GM21515 (cell line): ENCODE measurements around the gene TARS2.

Experiments
- ATAC-seq: cut with Tn5 transposase; IDR thresholded peaks from one replicate; pipeline ENCODE4 v1.9.1; 2021; ENCODE audit not compliant: unreplicated experiment

Gene TARS2

DNA sequence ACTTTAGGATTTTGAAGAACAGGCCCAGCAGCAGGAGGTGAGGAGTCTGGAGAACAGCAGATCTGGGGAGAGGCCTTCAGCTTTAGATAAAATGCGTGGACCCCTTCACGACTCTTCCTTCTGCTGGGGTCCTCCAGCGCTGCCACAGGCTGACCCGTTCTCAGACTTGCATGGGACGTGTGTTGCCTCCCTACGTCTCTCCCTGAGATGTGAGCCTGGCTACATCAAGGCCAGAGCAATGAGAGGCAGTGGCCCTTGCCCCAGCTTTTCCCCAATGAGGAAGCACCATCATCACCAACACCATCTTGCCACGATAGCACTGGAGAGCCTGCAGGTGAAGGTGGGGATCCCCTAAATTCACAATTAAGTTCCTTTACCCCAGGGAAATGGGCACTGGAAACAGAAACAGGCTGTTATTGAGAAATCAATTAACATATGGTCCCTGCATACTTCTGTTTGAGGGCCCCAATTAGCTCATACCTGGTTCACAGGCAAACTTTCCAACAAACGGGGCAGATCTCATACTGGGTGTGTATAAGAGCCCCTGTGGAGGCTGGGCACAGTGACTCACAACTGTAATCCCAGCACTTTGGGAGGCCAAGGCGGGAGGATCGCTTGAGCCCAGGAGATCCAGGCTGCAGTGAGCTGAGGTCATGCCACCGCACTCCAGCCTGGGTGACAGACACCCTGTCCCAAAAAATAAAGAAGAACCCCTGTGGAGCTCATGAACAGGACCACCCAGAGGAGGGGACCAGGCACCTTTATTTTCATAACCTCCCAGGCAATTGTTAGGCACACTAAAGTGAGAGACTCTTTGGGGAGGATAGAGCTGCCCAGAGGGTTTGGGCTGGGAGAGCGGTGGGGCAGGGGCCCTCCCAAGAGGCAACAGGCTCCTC is 49.9 kb downstream of the TARS2 start:
- no peak for ATAC-seq

DNA sequence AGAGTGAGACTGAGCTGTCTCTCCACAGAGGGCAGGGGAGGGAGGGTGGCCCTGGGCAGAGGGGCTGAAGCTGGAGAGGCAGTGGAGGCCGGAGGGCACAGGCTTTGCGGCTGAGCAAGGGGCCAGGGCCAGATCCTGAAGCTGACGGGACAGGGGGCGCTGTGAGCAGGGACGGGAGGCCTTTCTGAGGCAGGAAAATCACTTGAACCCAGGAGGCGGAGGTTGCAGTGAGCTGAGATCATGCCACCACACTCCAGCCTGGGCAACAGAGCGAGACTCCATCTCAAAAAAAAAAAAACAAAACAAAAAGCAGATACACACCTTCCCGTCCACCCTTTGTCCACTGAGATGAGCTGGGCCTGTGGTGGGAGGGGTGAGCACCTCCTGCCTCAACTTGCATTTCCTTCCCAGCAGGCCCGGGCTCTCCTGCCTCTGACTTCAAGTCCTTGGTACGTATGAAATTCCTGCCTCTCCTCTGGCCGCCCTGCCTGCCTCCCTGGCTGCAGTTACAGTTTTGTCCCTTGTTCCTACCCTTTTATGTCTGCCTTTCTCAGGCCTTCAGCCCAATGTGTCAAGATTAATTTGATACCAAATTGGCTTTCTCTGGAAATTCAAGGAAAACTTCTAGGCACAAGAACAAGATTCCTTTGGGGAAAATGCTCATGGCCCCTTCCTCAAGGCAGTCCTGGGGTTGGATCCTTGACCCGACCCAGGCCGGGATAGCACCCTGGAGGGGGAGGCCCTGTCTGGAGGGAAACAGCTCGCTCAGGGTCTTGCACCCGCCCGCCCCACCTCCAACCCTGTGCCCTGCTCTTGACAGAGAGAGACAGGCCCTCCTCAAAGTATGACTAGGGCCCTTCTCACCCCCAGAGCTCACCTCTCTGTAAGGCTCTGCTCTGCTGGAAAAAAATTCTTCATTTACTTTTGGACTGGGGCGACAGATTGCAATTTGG is 50.8 kb downstream of the TARS2 start:
- ATAC-seq = no peak

DNA sequence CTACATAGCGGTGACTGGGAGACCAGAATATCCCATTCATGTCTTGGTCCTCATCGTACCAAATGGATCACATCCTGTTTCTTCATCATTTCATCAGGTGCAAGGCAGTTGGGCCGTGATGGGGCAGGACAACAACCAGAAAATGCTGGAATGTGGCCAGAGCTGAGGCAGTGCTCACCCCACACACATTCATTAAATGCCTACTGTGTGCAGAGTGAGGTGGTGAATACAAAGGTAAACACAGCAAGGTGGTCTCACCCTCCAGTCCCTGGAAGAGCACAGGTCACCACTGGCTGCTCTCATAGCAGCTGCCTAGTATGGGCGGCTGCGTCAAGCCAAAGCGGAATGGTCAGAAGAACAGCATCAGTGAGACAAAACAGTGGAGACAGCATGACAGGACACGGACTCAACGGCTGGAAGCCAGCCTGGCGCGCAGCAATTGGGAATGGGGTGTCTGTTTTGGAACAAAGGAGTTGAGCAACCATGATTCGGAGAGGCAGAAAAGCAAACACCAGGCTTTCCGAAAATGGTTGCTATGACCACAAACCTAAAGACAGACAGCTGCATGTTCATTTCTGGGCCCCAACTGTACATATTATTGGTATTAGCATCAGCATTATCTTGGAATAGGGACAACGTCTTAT is 56.4 kb downstream of the TARS2 start:
- ATAC-seq = no peak

DNA sequence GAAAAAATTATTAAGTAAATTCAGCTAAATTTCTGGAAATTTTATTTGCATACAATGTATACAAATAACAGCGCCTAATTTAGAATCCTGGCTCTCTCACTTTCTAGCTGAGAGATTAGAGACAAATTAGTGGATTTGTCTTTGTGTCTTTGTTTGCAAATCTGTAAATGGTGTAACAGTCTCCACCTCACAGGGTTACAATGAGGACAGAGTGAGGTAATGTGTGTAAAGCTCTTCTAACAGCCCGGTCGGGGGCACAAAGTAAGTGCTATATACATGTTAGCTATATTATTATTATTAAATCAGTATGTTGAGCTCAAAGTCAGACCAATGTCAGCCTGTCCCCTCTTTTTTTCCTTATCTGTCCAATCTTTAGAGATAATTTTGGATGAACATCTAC is 57.0 kb downstream of the TARS2 start:
- ATAC-seq = no peak

DNA sequence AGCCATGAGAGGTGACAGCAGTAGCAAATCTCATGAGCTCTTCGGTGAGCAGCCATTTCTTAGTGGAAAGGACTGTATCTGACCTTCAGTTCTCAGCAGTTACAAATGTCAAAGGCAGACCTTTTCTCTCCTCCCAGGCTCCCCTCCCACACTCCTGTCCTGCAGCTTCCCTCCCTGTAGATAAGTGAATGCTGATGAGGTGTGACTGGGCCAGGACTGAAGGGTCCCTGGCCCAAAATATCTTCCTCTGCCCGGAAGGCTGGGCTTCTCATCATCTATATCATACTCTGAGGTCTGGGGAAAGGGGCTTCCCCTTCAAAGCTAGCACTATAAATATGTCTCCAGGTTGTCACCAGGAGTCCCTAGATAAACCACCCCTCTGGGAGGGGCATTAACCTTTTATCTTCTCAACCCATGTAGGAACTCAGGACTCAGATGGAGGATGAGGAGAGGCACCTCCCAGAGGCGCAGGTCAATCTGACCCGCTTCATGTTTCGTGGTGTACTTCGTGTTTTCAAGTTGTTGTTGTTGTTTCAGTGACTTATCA is 58.3 kb downstream of the TARS2 start:
- ATAC-seq = no peak

DNA sequence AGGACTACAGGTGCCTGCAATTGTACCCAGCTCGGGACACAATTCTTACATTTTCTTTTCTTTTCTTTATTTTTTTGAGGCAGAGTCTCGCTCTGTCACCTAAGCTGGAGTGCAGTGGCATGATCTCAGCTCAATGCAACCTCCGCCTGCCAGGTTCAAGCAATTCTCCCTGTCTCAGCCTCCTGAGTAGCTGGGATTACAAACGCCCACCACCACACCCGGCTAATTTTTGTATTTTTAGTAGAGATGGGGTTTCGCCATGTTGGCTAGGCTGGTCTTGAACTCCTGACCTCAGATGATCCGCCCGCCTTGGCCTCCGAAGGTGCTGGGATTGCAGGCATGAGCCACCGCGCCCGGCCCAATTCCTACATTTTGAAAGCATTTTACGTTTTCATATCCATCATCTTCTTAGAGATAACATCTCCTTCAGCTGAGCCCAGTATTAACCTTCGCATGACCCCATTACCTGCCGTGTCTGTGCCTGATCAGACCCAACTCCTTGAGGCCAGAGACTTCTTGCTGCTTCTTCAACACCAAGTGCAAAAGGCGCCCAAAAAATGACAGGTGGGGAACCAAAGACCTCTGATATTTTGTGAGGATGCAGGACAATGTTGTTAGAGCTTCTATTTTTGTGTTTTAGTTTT is 59.2 kb downstream of the TARS2 start:
- ATAC-seq = no peak

DNA sequence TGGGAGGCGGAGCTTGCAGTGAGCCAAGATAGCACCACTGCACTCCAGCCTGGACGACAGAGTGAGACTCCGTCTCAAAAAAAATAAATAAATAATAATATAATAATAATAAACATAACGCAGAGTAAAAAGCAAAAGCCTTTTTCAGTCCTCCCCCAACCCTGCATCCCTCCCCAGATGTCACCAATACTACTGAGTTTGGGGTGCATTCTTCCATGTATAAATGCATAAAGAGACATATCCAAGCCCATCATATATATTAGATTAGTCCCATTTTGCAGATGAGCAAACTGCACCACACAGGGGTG is 61.1 kb downstream of the TARS2 start:
- ATAC-seq = no peak

DNA sequence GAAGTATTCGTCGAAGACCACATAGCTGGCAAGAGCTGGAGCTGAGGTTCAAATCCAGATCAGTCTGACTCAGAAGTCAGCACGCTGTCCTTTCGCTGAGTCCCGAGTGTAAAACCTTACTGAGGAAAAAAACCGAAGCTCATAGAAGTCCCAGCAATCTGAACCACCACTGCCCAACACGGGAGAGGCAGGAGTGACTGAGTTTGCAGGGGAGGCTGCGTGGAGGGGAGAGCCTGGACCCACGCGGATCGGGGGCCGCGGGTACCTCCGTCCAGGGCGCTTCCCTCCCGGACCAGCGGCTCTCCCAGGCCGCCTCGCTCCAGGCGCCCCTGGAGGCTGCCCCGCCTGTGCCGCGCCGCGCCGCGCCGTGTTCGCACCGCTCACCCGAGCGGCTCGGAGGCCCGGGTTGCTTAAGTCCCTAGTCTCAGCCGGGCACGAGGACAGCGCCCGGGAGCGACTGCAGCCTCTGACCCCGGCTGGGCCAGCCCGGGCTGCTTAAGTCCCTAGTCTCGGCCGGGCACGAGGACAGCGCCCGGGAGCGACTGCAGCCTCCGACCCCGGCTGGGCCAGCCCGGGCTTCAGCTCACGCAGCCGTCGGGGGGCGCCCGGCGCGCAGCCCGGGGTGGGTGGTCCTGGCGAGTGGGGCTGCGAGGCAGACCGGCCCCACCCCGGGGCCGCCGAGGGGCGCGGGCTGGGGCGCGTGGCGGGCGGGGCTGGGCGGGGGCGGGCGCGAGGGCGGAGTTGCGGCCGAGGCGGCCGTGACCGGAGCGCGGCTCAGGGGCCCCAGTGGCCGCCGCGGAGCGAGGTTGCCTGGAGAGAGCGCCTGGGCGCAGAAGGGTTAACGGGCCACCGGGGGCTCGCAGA is 61.6 kb downstream of the TARS2 start, which contains the start of gene ADAMTSL4:
Gene ADAMTSL4 (plus strand): TSS at position 777 of the 864 bp plus-strand sequence. CDS start 2,881 bp downstream, outside the sequence.
- ATAC-seq = no peak

DNA sequence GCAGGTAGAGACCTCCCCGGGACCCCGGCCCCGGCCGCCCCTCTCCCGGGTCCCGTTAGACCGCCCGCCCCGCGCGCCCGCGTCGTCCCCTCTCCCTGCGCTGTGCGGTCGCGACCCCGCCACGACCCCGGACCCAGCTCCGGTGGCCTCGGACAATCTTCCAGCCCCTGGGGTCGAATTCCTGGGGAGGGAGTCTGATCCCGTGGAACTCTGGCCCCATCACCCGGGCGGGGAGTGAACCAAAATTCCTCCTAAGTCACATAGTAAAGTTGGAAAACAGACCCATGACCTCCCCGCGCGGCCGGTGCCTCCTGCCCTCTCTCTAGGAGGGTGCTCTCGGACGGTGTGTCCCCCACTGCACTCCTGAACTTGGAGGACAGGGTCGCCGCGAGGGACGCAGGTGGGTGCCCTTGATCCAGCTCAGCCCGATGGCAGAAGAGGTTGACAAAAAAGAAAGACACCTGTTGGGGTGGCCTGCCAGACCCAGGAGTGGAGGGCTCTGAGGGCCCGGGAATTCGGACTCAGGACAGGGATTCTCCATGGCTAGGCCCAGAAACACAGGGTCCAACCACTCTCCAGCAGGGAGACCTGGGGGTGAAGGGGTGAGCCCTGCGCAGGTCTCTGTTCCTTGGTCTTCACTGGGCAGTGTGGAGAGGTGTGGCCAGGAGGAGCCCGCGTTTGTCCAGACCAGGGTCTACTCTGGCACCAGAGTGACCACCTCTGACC is 62.4 kb downstream of the TARS2 start:
- no peak for ATAC-seq

DNA sequence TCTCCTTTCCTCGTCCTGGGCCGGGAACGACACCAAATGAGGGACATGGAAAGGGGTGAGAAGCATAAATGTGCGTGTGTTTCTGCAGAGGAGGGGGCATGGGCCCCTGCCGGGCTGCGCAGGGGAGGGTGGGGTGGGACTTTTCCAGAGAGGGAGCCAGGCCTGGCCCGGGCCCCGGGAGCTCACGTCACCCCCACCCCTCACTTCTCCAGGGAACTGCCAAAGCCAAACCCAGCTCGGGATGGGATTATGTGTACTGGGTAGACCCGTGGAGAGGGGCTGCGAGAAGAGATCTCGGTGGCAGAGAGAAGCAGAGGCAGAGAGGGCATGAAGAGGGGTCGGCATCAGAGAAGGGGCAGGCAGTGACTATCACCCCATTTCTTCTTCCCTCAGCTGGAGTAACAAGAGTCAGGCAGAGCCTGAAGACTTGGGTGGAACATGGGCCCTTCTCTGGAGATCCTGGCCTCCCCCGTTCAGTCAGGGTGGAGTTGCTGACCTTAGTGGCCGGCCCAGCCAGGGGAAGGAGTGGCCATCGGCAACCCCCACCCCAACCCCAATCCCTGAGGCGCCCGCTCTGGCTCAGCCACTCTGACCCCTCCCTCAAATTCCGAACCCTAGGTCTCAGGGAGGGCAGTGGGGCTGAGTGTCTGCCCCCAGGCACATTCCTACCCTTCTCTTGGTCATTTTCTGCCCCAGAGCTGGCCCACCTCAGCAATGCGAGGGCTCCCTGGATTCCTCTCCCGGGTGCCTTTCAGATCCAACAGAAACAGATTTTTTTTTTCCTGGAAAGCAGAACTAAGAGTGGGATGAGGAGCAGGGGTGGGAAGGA is 63.2 kb downstream of the TARS2 start:
- ATAC-seq = no peak

DNA sequence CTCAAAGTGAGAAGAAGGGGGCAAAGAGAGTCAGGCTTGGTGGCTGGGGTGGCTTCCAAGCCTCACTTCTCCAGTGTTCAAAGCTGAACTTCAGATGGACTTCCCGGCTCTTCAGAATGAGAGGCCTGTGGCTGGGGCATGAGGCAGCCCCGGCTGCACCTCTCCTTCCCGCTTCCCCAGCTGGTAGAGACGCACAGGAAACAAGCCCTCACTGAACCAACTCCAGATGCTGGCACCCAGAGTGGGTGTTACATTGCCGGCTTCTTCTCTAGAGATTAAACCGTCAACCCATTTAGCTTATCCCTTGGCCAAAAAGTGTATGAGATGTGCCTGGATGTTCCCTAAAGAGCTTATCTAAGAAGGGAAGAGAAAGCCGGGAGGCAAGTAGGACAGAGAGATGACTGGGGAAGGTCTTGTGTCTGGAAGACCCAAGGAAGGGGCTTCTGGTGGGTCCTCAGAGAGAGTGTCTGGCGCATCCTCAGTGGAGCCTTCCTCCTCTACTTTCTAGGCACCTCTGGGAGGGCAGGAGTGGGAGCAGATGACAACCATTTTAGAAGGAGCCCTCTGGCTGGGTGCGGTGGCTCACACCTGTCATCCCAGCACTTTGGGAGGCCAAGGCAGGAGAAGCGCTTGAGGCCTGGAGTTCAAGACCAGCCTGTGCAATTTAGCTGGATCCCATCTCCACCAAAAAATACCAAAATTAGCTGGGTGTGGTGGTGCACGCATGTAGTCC is 64.0 kb downstream of the TARS2 start:
- ATAC-seq = no peak

DNA sequence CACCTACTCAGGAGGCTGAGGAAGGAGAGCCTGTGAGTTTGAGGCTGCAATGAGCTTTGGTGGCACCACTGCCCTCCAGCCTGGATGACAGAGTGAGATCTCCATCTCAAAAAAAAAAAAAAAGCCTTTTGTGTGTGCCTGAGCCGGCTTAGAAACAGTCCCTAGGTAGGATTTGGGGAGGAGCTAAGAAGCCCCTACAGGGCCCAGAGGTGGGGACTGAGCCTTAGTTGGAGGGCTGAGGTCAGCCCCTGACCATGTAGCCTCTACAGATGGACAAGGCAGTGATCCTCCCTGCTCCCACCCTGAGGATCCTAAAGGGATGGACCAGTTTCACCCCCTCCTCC is 64.5 kb downstream of the TARS2 start:
- no peak for ATAC-seq

DNA sequence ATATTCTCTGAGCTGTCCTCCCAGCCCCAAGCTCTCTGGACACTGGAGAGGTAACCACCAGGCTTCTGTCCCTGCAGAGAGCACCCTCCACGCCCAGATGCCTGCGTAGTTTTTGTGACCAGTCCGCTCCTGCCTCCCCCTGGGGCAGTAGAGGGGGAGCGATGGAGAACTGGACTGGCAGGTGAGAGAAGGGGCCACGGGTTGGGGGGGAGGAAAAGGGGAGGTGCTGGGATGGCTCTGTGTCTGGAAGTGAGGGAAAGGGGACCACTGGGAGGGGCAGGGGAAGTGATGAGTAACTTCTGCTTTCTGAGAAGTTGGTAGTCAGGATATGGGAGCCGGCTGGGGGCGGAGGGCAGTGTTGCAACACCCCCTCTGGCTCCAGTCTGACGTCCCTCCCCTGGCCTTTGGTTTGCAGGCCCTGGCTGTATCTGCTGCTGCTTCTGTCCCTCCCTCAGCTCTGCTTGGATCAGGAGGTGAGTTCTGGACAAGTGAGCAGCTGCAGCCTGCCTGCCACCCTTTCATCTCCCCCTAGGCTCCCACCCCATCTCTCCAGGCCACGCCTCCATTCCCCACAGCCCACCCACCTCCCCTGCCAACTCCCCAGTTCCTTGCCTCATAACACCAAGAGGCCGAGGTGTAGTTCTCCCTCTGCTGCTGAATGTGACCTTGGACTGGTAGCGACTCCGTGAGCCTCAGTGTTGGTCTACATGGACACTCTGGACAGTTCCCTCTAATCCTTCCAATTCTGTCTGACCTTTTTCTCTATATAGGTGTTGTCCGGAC is 65.1 kb downstream of the TARS2 start:
- ATAC-seq = no peak

DNA sequence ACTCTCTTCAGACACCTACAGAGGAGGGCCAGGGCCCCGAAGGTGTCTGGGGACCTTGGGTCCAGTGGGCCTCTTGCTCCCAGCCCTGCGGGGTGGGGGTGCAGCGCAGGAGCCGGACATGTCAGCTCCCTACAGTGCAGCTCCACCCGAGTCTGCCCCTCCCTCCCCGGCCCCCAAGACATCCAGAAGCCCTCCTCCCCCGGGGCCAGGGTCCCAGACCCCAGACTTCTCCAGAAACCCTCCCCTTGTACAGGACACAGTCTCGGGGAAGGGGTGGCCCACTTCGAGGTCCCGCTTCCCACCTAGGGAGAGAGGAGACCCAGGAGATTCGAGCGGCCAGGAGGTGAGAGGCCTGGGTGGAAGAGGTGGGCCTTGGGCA is 65.7 kb downstream of the TARS2 start:
- ATAC-seq = no peak

DNA sequence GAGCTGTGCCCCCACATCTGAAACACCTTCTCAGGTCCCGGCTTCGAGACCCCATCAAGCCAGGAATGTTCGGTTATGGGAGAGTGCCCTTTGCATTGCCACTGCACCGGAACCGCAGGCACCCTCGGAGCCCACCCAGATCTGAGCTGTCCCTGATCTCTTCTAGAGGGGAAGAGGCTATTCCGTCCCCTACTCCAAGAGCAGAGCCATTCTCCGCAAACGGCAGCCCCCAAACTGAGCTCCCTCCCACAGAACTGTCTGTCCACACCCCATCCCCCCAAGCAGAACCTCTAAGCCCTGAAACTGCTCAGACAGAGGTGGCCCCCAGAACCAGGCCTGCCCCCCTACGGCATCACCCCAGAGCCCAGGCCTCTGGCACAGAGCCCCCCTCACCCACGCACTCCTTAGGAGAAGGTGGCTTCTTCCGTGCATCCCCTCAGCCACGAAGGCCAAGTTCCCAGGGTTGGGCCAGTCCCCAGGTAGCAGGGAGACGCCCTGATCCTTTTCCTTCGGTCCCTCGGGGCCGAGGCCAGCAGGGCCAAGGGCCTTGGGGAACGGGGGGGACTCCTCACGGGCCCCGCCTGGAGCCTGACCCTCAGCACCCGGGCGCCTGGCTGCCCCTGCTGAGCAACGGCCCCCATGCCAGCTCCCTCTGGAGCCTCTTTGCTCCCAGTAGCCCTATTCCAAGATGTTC is 66.3 kb downstream of the TARS2 start:
- ATAC-seq = no peak

DNA sequence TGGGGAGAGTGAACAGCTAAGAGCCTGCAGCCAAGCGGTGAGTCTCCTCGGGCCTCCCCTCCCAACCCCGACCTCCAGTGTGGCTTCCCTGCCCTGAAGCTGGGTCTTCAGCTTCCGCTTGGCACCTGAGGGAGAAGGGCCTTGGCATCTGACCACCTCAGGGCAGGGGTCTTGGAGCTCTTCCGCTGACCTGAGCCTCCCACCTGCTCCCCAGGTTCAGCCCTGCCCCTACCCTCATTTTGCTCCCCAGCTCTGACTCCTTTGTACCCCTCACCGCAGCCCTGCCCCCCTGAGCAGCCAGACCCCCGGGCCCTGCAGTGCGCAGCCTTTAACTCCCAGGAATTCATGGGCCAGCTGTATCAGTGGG is 66.8 kb downstream of the TARS2 start:
- ATAC-seq = no peak
